Lower lobe of right lung (tissue), 2 donors: Measurements from ENCODE around the gene MUC15. TPM values are rescaled to one million over a fixed set of nuclear protein-coding genes. Genes with fewer than 3 reads are reported as not detected.
A peak's percentile ranks its signal among the peaks of the same experiment; 100 is the strongest.
"Not testable (repeated sequence)": the region's sequence is repeated elsewhere in the genome, so short reads cannot be mapped to it uniquely, and the experiment has no call there.

Source experiments
- ATAC-seq, 2 donors: fragments of 200-7000 bp; cut with Tn5 transposase; one replicate each; pipeline ENCODE4 v1.9.1; 2020 to 2022; ENCODE audit warnings: mild to moderate bottlenecking in 2 of 2, moderate library complexity in 2 of 2
- DNase-seq: peaks from one replicate; pipeline ENCODE4 v3.0.0-alpha.2; 2020
- H3K27ac ChIP-seq: fragments of 200-600 bp; one replicate; pipeline ENCODE4 v1.8.0; 2022
- H3K27me3 ChIP-seq: fragments of 200-600 bp; one replicate; pipeline ENCODE4 v1.8.0; 2022; ENCODE audit warnings: low read depth
- H3K36me3 ChIP-seq: fragments of 200-600 bp; one replicate; pipeline ENCODE4 v1.8.0; 2022; ENCODE audit warnings: mild to moderate bottlenecking
- H3K4me1 ChIP-seq: fragments of 200-600 bp; one replicate; pipeline ENCODE4 v1.8.0; 2022
- H3K4me3 ChIP-seq: fragments of 200-600 bp; one replicate; pipeline ENCODE4 v1.8.0; 2022; ENCODE audit warnings: mild to moderate bottlenecking
- H3K9me3 ChIP-seq: fragments of 200-600 bp; one replicate; pipeline ENCODE4 v1.8.0; 2022
- intact Hi-C: fragments of 100-400 bp; cut with DNase I; formaldehyde crosslinking; loops from one replicate; pipeline ENCODE4 v1.11.0; 2022
- total RNA-seq: library from RNA; stranded (reverse); fragmentation: NEBNext Ultra II Directional; extraction: Animal tissue kit (Norgen Biotek cat#: 25700); gene quantifications from one replicate; pipeline ENCODE4 v1.2.1, GENCODE V29; 2021
- TF ChIP-seq, protein P1 (sequence below): fragments of 200-600 bp; IDR thresholded peaks from one replicate; pipeline ENCODE4 v1.8.0; 2022; ENCODE audit warnings: antibody characterized with exemption, mild to moderate bottlenecking
- donor health status: DM: no; HTN: yes; CAD: no; lungs with severe emphysema.

The MUC15 gene
- total RNA-seq, 1 donor from 2014 or later: 22.6 TPM

DNA sequence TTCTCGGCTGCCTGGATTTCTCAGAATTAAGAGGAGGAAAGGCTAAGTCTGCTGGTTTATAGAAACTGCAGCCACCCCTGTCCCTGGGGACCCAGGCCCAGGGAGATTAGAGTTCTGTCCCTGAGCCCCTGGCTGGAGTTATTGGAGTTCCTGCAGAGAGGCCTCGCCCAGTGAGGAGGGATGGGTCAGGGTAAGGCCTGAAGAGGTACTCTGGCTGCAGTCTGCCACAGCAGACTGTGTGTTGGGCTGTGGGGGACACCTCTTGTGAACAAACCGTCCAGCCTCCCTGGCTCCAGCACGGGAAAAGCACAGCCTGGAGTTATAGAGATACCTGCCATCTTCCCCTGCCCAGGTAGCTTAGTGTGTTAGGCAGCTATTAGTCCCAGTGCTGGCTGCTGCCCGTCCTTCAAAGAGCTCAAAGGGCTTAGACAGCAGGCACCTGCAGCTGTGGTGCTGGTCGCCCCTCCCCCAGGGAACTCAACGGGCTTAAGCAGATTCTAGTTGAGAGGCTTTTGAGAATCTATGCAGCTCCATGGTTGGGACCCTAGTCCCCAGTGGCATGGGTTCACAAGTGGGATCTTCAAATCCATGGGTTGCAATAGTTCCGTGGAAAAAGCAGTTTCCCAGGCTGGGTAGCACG, 36.6 kb upstream of the MUC15 start:
- no peak for ATAC-seq
- TF ChIP-seq, protein P1, sequence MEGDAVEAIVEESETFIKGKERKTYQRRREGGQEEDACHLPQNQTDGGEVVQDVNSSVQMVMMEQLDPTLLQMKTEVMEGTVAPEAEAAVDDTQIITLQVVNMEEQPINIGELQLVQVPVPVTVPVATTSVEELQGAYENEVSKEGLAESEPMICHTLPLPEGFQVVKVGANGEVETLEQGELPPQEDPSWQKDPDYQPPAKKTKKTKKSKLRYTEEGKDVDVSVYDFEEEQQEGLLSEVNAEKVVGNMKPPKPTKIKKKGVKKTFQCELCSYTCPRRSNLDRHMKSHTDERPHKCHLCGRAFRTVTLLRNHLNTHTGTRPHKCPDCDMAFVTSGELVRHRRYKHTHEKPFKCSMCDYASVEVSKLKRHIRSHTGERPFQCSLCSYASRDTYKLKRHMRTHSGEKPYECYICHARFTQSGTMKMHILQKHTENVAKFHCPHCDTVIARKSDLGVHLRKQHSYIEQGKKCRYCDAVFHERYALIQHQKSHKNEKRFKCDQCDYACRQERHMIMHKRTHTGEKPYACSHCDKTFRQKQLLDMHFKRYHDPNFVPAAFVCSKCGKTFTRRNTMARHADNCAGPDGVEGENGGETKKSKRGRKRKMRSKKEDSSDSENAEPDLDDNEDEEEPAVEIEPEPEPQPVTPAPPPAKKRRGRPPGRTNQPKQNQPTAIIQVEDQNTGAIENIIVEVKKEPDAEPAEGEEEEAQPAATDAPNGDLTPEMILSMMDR: no peak
- H3K4me3 ChIP-seq: no peak overlapping the region
- intact Hi-C loops: no loop called here
- no peaks in the 10 kb centered on the region for H3K36me3 ChIP-seq
- H3K27ac ChIP-seq: no peak overlapping the region
- no peaks in the 10 kb centered on the region for H3K4me1 ChIP-seq
- no peak for DNase-seq
- H3K9me3 ChIP-seq: no peaks in the 10 kb centered on the region
- no peaks in the 10 kb centered on the region for H3K27me3 ChIP-seq

DNA sequence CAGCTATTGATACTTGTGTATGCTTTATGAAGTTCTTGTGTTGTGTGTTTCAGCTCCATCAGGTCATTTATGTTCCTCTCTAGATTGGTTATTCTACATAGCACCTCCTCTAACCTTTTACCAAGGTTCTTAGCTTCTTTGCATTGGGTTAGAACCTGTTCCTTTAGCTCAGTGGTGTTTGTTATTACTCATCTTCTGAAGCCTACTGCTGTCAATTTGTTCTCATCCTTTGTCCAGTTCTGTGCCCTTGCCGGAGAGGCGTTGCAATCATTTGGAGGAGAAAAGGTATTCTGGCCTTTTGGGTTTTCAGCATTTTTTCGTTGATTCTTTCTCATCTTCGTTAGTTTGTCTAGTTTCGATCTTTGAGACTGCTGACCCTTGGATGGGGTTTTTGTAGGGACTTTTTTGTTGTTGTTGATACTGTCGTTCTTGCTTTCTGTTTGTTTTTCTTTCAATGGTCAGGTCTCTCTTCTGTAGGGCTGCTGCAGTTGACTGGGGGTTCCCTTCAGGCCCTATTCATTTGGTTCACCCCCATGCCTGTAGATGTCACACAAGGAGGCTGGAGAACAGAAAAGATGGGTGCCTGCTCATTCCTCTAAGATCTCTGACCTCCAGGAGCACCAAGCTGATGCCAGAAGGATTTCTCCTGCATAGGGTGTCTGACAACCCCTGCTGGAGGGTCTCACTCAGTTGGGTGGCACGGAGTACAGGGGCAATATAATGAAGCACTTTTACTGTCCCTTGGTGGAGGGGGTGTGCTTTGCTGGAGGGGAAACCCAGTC, 35.9 kb upstream of the MUC15 start:
- H3K36me3 ChIP-seq: no peaks in the 10 kb centered on the region
- H3K4me1 ChIP-seq: no peaks in the 10 kb centered on the region
- no peak overlapping the region for H3K27ac ChIP-seq
- no peaks in the 10 kb centered on the region for H3K27me3 ChIP-seq
- intact Hi-C loops: no loop called here
- TF ChIP-seq, protein P1: no peak
- ATAC-seq (no peak), DNase-seq (no peak)
- no peaks in the 10 kb centered on the region for H3K9me3 ChIP-seq
- H3K4me3 ChIP-seq: no peak overlapping the region

DNA sequence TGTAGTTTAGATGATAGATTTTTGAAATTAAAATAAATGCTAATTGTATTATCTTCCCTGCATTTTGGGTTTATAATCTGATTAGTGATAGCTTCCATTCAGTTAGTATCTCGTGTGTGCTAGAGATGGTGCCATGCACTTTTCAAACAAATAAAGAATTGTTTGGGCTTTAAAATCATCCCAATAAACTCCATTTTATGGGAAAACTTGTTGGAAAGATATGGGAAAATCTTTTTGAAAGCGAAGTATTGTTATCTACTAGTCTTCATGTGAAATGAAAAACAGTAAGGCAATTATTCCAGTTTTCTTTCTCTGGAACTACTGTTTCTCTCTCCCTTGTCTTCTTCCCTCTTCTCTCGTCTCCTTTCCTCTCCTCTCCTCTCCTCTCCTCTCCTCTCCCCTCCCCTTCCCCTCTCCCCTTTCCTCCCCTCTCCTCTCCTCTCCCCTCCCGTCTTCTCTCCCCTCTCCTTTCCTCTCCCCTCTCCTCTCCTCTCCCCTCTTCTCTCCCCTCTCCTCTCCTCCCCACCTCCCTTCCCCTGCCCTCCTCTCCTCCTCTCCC, 27.9 kb upstream of the MUC15 start:
- DNase-seq (no peak), ATAC-seq (no peak)
- H3K9me3 ChIP-seq: no peaks in the 10 kb centered on the region
- H3K27ac ChIP-seq: no peak overlapping the region
- H3K4me1 ChIP-seq: no peaks in the 10 kb centered on the region
- no peaks in the 10 kb centered on the region for H3K36me3 ChIP-seq
- no peak overlapping the region for H3K4me3 ChIP-seq
- TF ChIP-seq, protein P1: no peak
- intact Hi-C loops: no loop called here
- H3K27me3 ChIP-seq: no peaks in the 10 kb centered on the region

DNA sequence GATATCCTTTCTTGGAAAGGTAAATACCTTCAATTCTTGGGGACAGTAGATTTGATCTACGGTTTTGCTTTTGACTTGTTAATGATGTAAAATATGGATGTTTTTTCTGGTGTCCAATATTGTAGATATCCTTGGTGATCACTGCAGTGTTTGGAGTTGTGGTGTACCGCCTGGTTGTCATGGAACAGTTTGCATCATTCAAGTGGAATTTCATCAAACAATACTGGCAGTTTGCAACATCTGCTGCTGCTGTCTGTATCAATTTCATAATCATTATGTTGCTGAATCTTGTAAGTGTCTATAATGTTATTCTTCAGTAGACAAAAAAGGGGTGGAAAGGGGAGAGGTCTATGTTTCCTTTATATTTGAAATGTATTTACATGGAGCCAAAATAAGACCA, 27.4 kb upstream of the MUC15 start:
- H3K4me3 ChIP-seq: no peak overlapping the region
- TF ChIP-seq, protein P1: no peak
- no peak overlapping the region for H3K27ac ChIP-seq
- DNase-seq: no peak
- no peaks in the 10 kb centered on the region for H3K36me3 ChIP-seq
- no peaks in the 10 kb centered on the region for H3K9me3 ChIP-seq
- no peak for ATAC-seq
- no peaks in the 10 kb centered on the region for H3K27me3 ChIP-seq
- no peaks in the 10 kb centered on the region for H3K4me1 ChIP-seq
- intact Hi-C loops: no loop called here

DNA sequence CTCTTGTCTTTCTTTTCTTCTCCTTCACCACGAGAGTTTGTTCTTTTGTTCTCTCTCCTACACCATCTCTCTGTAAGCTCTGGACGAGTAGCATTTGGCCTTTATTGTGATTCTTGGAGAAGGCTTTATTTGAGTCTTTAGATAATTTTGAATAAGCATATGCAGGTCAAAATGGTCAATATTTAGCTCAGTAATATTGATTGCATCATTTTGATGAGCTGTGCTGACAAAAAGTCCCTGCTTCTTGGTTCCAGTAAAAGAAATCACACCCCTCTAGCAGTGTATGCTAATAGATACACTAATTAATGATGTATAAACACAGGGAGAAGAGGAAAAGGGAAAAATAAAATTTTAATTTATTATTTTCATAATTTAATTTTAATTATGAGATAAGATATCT, 25.8 kb upstream of the MUC15 start:
- ATAC-seq (no peak), DNase-seq (no peak)
- Histone ChIP-seq H3K27me3 (no peaks in the 10 kb centered on the region), H3K4me3 (no peak overlapping the region), H3K27ac (no peak overlapping the region), H3K4me1 (no peaks in the 10 kb centered on the region), H3K9me3 (no peaks in the 10 kb centered on the region), H3K36me3 (no peaks in the 10 kb centered on the region)
- intact Hi-C loops: no loop called here
- TF ChIP-seq, protein P1: no peak

DNA sequence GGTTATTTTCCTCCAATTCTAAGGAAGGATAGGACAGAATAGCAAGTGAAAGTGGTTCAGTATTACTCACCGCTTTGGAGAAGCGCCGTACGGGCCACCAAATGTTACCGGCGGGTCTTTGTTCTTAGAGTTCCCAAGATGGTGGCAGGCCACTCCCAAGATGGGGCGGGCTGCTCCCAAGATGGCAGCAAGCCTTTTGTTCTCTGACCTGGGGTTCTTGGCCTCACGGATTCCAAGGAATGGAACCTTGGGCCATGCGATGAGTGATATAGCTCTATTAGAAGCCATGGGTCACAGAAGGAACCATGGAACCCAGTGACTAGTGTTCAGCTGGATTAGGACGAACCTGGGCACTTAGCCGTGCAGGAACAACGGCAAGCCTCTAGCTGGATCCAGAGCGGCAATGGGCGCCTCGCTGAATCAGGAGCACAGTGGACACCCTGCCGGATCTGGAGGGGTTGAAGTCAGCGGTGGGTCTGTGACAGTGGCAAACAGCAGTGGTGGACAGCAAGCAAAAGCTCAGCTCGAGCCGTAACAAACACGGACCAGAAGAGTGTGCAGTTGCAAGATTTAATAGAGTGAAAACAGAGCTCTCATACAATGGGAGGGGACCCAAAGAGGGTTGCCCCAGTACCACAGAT, 25.1 kb upstream of the MUC15 start:
- H3K4me3 ChIP-seq, ATAC-seq, H3K27ac ChIP-seq, intact Hi-C loops, H3K9me3 ChIP-seq, DNase-seq, H3K36me3 ChIP-seq, H3K4me1 ChIP-seq, H3K27me3 ChIP-seq: not testable (repeated sequence)

DNA sequence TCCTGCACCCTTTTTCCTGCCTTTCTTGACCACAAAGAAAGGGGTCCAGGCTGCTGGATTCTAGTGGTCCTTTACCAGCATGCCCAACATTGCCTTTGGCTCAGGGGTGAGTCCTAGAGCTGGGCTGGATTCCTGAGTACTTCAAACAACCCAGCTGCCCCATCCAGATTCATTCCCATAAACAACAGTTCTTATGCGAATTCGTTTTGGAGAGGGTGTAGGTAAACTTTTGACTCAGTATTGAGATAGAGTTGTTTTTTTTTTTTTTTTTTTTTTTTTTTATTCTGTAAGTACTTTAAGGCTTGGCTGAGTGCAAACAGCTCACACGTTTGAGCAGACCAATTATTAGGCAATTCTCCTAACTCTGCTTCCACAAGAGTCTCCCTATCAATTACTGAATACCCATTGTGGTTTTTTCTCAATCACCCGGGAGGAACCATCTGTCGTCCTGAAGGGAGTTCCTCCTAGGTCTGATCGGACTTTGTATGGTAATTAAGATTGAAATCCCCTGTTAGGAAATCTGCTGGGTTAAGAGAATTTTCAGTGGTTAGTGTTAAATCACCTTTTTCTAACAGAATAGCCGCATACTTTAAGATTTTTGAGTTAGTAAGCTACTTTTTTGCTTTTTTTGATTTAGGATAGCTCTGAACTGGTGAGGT, 23.3 kb upstream of the MUC15 start:
- DNase-seq, H3K27ac ChIP-seq, H3K4me3 ChIP-seq, H3K9me3 ChIP-seq, H3K36me3 ChIP-seq, intact Hi-C loops, H3K4me1 ChIP-seq, H3K27me3 ChIP-seq: not testable (repeated sequence)
- peak in 1 of 2 donors; percentile 70 for ATAC-seq
